Stimulated activated CD4-positive, alpha-beta T cell treated with anti-CD3 and anti-CD28 coated beads, TNF-alpha, amount 100 ng/mL, for 1 hour (primary cell): ENCODE data around the gene PSMD5.

Source experiments
- DNase-seq, 3 donors: peaks; one replicate each; pipeline ENCODE4 v3.0.0-alpha.2; 2020; ENCODE audit warnings: low read depth in 3 of 3, low spot score in 1 of 3

PSMD5 gene

DNA sequence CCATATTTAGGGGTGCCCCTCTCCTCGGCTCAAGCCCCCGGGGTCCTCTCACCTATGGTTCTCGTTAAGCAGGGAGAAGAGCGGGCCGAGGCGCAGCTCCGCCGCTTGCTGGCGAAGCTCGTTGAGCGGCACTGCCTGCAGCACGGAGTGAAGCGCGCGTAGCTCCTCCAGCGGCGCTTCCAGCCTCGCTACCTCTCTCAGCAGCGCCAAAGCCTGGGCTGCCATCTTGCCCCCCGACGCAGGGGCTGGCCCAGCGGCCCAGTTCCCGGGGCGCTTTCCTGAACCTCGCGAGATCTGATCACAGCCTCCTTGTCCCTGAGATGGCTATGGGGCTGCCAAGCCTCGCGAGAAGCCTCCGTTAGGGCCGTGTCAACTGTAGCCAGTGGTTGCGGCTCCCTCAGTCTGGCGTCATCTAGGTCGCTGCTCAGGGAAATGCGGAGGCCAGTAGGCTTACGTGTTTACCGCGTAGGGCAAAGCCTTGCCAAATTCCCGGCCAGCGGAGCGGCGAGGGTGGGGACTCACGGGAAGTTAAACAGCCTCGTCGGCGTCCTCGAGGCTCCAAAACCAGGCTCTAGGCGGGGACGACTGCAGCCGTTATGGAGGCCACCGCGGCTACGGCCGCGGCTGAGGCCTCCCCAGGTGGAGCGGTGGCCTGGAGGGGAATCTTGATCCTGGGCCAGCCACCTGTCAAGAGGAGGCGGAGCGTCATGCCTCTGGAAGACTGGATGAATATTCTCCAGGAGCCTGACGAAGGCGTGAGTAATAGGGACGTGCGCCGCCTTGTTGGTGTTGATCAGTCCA, at the start of gene PSMD5:
Gene PSMD5, minus strand, starts transcription at position 238 of the 801 bp plus-strand sequence. Its CDS starts 13 bp downstream, at position 225.
- DNase-seq: peak; percentile 79 to 88 (median 85)

DNA sequence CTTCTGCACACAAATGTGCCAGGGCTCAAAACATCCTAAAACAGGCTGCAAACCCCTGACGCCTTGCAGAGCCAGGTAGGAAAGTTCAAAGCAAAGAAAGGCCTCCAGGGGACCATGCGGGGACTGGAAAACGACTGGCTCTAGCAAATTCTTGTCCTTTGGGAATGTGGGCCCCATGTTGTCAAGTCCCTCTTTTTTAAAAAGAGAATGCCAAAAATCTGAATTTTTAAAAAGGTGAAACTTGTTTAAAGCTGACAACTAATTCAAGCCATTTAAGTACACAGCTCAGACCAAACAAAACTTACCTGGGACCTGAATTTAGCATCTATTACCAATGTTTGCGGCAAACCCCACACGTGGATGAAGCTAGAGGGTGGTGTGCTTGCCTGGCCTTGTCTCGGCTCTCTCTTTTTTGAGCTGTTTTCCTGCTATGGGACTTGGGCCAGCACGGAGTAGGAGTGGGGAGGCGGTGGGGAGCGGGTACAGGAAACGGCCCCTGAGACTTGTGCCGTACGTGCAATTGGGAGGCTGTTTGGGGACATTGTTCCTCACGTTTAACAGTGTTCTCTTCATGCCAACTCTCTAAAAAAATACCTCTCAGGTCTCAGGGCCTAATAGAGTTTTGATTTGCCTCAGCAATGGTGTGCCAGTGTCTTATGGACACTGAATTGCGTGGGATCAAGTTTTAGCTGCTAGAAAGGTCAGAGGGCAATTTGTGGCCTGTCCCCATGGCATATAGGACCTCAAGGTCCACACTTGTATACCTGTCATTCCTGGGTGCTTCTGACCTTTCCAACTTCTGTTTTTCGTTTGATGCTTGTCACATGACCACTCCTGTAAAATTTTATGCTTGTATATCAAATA, 49.4 kb upstream of the PSMD5 start:
- DNase-seq: no peak

DNA sequence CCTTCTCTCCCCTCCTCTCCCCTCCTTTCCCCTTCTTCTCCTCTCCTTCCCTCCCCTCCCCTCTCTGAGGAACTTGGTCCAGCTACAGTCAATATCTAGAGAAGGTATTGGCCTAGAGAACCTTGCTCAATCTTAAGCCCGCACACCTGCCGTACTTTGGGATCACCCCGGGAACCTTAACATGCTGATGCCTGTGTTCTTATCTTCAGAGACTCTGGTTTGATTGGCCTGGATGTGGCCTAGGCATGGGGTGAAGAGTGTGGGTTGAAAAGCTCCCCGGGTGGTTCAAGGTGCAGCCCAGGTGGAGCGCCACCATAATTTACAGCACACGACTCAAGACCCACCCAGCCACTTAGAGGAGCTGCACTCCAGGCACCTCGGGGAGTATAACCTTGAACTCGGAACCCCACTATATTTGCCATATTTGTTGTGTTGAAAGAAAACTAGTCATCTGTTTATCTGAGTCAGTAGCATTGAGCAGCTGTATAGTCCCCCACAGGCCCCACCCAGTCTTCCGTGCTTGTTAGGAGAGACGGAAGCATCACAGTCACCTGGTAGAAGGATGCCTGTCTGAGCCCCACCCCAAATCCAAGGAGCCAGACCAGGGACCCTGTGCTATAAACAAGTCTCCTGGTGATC, 48.6 kb upstream of the PSMD5 start:
- peak in 1 of 3 donors; percentile 57 for DNase-seq

DNA sequence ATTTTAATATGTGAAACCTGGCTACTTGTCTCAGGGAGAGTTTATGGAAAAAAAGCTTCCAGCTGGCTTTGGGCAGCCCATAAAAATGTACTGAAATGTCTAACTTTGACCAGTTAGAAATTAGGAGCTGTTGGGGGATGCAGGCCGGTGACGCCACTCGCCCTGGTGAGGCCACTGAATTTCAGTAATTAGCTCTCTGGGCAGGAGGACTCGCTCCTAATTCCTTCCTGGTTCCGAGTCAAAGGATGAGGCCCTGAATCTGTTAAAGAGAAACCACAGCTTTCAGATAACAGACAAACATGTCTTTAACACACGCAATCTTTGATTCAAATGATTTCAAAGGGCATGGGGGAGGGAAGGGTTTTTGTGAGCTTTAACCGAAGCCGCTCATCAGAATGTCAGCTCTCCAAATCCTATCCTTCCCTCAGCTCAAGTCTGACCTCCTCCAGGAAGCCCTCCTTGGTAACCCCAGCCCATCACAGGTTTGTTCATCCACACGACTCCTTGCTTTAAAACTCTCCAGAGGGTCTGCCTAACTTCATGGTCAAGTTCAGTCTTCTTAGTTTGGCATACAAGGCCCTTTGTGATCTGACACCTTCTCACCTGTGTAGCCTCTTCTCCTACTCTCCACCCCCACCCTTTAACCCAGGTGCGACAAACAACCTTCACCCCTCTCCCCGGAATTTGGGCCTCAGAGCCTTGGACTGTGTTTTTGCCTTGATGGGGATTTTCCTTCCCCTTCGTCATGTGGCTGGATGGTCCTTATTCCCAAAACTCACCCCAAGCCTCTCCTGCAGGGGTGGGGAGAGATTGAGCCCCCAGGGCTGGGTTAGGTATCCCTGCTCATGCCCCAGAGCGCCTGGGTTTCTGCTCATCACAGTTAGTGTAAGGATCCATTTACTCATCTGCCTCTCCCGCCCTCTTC, 47.9 kb upstream of the PSMD5 start:
- DNase-seq: no peak

DNA sequence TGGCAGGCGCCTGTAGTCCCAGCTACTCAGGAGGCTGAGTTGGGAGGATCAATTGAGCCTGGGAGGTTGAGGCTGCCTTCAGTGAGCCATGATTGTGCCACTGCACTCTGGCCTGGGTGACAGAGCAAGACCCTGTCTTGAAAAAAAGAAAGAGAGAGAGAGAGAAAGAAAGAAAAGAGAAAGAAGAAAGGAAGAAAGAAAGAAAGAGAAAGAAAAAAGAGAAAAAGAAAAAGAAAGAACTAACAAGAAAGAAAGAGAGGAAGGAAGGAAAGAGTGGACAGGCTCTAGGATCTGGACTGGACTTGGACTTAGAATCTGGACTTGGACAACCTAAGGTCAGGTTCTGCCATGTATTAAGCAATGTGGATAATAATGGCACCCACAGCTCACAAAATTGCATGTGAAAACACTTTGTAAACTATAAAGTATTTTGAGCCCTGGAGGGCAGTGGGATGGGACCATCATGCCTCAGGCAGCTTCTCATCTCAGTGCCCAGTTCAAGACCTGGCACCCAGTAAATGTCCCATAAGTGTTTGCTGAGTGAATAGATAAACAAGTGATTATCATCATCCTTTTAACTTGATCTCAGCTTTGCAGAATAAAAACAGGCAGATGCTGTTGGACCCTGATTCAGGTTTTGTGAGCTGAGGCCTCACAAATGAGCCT, 47.0 kb upstream of the PSMD5 start:
- DNase-seq: no peak

DNA sequence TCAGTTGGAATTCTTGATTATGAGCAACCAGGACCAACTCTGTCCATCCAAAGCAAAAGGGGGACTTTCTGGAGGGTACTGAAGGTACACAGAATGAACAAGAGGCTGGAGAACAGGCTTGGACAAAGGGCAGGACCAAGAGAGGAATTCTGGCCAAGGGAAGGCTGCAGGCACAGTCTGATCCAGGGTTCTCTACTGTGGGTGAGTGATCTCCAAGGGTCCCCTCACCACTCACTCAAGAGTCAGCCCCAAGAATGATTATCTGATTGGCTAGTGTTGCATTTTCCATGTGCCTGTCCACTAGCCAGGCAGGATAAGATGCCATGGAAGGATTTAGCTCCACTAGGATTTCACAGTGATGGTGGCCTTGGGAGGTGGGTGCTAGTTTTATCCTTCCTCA, 45.9 kb upstream of the PSMD5 start:
- no peak for DNase-seq

DNA sequence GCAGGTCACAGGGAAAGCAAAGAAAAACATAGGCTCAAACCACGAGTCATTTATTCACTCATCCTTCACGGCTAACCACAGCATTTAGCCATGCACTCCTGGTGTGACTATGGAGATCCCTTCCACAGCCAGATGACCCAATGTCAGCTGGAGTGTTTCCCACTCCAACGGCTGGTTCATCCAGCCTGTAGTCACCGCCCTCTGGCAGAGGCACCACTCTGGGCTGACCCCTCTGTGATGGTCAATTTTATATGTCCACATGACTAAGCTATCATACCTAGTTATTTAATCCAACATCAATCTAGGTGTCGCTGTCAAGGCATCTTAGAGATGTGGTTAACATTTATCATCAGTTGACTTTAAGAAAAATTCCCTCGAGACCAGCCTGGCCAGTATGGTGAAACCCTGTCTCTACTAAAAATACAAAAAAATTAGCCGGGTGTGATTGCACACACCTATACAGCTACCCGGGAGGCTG, 43.8 kb upstream of the PSMD5 start:
- no peak for DNase-seq

DNA sequence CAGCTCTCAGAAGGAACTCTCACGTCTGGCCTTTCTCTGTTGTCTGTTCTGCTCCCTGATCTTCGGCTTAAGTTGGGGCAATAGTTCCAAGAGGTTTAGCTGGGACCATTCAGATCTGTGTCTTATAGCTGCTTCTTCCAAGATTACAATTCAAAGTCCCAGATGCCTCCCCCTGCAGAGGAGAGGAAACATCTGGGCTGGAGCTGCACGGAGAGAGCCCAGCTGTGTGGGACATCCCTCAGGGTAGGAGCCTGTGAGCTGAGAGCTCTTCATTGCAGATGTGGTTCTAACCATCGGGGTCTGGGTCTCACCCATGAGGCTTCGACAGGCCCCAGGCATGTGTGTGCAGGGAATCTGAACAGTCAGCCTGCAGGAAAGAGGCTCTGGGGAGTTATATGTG, 43.2 kb upstream of the PSMD5 start:
- no peak for DNase-seq

DNA sequence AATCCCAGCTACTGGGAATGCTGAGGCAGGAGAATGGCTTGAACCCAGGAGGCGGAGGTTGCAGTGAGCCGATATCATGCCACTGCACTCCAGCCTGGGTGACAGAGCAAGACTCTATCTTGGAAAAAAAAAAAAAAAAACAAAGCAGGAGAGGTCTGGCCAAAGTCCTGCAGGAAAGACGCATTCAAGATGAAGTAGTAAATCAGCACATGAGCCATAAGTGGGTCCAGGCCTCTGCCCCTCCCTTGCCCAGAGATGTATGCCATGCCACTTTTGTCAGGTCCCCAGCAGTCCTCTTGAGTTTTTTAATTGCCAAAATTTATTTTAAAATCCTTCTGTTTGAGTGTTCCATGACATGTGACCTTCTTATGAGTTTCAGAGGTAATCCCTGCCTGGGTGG, 42.7 kb upstream of the PSMD5 start:
- no peak for DNase-seq

DNA sequence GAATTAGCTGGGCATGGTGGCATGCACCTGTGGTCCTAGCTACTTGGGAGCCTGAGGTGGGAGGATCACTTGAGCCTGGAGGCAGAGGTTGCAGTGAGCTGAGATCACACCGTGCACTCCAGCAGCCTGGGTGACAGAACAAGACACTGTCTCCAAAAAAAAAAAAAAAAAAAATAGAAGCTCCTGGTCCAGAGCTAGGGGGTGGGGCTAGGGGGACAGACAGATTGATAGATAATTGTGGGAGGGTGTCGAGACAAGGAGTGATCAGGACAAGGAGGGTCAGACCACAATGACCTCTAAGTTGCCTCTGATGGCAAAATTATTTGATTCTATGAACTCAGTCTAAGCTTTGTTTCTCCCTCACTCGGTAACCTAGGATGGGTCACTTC, 40.9 kb upstream of the PSMD5 start:
- DNase-seq: no peak

DNA sequence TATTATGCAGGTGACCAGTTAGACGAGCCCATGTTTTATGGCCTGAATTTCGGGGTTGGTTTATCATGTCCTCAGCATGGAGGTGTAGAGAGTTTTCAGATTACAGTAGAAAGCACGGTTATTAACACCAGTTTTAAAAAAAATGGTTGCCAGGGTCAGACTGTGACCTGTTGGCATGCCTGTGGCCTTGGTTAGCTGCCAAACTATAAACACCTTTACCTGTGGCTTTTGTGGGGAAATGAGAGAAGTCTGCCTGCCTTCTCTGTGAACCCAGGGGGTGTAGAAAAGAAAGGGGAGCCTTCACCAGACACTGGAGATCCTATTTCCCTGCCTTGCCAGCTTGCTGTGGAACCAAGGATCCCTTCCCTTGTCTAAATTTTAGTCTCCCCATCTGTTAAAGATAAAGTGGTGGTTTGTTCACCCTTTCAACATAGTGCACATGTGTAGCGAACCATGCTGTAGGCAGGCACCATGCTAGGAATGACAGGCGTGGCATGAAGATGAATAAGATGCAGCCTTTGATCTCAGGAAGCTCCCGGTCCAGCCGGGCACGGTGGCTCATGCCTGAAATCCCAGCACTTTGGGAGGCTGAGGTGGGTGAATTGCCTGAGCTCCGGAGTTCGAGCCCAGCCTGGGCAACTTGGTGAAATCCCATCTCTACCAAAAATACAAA, 40.3 kb upstream of the PSMD5 start:
- no peak for DNase-seq

DNA sequence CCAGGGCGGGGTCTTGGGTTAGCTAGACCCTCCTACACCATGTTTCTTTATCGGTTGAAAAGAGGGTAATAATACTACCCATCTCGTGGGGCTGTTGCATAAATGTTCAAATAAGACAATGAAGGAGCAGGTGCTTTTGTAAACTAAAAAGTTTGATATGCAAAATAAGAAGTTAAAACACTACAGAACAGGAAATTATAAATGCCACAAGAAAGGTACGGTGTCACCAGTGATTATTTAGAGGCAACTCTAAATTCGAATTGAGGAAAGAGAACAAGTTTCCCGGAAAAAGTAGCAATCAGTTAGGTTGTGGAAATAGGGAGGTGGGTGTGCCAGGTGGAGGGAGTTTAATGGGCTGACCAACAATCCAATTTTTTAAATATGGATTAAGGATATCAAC, 36.7 kb upstream of the PSMD5 start:
- DNase-seq: no peak

DNA sequence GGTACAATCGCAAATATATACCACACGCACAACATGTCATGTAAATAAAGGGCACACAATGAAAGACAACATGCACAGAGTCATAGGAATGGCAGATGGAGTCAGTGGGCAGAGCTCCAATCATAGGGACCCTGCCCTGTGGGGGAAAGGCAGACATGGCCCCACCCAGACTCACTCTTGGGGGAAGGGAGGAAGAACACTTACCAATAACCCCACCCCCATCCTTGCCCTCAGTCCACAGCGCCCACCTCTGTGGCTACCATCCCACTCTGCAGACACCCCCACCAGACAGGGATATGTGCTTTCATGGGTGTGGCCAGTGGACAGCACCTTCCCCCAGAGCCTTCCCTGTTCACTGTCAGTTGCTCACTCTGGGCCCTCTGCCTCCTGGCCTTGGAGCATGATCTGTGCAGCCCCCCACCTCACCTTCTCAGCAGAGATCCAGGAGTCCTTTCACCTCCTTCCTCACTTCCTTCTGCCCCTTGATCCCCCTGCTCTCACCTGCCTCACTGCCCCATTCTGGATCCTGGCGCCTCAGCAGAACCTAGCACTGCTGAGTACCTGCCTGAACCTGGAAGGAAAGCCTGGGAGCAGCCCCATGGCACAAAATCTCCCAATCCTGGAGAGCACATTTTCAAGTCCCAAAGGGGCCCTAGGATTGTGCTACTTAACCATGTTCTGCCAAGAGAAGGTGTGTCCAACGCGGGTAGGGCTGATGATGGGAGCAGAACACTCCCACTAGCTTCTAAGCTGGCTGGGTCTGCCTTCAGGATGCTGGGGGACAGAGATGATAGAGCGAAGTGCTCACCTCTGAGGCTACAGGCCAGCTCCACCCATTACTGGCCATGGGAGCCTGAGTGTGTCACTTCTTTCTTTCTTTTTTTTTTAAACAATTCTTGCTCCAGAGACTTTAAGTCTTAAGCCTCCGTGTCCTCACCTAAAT, 35.7 kb upstream of the PSMD5 start:
- DNase-seq: no peak

DNA sequence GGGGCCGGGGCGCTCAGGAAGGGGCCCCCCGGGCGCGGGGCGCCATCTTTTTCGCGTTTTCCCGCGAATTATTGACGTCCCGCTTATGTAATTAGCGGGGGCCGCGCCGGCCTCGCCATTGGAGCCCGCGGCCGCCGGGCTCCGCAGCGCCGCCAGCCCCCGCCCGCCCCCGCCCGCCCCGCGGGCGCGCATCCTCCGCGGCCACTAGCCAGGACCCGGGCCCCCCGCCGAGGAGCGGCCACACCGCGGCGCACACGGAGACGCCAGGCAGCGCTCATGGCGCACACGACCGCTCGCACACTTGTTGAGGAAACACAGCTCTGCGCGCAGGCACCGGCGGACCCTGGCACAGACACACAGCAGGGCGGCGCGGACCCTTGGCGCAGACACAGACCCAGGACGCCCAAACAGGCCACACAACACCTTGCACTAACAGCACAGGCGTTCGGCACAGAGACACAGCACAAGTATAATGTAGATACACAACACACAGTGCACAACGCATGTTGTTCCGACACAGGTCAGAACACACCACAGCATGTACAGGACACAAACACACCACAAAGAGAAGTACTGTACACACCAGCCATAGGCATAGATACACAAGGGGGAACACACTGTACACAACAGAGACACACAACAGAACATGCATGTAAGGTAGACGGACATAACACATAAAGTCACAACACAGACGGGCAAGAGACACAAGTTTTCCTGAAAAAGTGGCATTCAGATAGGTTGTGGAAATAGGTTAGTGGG, 34.7 kb upstream of the PSMD5 start:
- peak in 1 of 3 donors; percentile 38 for DNase-seq

DNA sequence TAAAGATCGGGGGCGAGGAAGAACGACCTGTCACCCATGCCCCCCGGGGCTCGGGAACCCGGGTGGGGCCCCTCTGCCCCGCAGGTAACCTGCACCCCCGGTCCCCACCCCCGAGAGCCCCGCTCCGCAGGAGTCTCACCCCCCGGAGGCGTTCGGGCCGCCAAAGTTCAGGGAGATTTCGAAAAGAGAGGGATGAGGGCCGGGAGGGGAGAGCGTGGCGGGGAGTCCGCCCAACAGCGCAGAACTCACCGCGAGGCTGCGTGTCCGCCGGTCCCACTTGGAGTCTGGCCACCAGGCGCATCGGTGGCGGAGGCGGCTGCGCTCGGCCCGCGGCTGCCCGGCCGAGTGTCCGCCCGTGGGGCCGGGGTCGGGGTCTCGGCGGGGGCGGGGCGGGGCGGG, 34.1 kb upstream of the PSMD5 start, which contains the start of gene PHF19:
Gene PHF19, minus strand, starts transcription at position 347 of the 399 bp plus-strand sequence. CDS start 2,447 bp downstream, outside the sequence.
- no peak for DNase-seq

DNA sequence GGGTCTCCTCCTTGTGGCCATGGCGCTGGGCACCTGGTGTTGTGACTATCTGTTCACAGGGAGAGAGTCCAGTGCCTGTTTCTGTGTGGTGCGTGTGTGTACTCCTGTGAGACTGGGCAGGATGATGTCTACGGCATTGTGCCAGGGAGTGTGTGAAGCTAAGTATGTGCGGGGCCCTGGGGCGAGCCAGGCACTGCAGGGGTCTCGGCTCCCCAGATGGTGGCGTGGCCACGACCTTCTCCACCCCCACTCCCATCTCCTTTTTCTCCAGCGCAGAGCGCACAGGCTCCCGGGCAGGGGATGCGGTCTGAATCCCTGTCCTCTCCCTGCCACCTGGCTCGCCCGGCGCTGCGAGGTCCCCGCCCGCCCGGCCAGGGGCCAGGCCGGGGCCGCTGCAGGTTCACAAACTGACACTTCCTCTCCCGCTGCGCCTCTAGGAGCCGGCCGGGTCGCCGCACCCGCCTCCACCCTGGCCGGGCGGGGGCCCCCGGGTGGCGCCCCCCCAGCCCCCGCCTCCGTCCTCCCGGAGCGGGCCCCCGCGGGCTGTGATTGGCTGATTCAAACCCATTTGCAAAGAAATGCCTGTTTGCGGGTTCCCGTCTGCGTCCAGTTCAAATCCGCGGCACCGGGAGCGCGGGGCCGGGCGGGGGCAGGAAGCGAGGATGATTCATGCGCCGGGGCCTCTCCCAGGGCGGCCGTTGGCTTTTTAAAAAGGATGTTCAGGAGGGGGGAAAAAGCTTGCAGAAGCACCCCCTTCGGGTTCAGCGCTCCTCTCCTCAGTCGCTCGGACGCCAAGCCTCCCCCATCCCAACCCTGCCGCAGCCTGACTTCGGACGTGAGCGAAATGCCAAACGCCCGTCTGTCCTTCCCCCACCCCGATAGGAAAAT, 33.5 kb upstream of the PSMD5 start:
- DNase-seq: peak; percentile 56 to 72 (median 62)

DNA sequence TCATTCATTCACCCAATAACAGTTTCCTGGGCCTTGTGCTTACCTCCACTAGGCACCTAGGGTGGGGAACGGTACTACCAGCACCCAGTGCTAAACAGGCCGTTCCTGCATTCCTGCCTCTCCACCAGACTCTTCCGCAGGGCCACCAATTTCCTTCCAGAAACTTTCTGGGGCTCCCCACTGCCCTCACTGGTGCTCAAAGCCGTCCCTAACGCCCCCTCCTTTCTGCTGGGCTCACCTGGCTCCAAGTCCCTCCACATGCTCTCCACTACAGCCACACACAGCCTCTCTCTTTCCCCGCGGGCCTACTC, 32.9 kb upstream of the PSMD5 start:
- no peak for DNase-seq
